Skeletal muscle cell (primary cell): ENCODE data around the gene C12orf43.

Experiments
- DNase-seq: peaks from one replicate; pipeline ENCODE4 v3.0.0-alpha.2; 2010; ENCODE audit warnings: low read depth
- H3K4me3 ChIP-seq: 2 replicates; pipeline ENCODE4 v1.5.1; 2011; ENCODE audit warnings: low read depth, mild to moderate bottlenecking, control low read depth, low read length, moderate library complexity

Gene C12orf43

GRCh38 chr12:120981407-120981941 lies 34.8 kb downstream of the C12orf43 start:
- no peak for DNase-seq
- H3K4me3 ChIP-seq = no peak overlapping the region

DNA sequence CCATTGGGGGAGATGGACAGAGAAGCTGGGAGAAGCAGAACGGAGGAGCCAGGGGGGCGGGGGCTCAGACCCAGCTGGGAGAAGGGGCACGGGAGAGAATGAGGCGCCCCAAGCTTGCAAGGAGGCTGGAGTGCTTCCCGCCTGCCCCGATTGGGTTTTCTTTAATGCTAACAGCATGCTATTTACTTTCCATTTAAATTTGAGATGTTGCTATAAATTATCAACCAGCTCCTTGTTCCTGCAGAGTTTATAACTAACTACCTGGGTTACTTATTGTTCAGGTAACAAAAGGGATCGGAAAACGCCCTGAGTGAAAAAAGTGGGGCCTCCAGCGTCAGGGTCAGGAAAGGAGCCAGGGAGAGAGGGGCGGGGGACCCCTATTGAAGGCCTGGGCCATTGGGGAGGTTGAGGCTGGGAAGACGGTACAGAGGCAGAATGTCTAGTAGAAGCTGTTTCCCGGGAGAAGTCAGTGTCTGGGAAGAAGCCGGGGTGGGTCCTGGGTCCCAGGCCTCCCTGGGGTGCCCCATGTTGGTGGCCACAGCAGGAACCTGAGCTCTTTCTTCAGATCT lies 35.4 kb downstream of the C12orf43 start:
- DNase-seq = no peak
- H3K4me3 ChIP-seq = no peak overlapping the region

GRCh38 chr12:120979862-120980696 lies 36.2 kb downstream of the C12orf43 start:
- no peak for DNase-seq
- no peak overlapping the region for H3K4me3 ChIP-seq

DNA sequence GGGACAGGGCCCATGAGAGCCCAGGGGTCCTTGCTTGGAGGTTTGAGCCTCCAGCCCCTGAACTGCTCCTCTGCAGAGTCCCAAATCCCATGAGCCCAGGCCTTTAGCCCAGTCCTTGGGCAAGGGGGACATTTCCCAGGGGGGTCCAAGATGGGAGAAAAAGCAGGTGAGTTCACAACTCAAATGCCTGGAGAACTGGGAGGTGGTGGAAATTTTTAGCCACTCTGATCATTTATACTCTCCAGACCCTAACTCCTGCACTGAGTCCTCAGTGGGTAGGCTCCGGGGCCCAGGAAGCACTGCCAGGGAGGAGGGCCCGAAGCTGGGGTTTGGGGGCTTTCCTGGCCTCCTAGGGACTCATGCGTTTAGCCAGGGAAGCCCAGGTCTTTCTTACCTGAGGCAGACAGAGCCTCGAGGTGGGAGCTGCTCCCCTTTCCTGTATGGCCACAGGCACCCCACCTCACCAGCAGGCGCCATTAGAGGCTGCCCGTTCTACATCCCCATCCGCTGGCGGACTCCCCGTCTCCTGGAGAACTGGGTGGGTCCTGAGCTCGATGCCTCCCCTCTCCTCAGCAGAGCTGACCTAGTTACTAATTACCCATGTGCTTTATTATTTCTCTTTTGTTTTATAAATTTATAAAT lies 36.9 kb downstream of the C12orf43 start:
- no peak for DNase-seq
- H3K4me3 ChIP-seq = no peak overlapping the region

DNA sequence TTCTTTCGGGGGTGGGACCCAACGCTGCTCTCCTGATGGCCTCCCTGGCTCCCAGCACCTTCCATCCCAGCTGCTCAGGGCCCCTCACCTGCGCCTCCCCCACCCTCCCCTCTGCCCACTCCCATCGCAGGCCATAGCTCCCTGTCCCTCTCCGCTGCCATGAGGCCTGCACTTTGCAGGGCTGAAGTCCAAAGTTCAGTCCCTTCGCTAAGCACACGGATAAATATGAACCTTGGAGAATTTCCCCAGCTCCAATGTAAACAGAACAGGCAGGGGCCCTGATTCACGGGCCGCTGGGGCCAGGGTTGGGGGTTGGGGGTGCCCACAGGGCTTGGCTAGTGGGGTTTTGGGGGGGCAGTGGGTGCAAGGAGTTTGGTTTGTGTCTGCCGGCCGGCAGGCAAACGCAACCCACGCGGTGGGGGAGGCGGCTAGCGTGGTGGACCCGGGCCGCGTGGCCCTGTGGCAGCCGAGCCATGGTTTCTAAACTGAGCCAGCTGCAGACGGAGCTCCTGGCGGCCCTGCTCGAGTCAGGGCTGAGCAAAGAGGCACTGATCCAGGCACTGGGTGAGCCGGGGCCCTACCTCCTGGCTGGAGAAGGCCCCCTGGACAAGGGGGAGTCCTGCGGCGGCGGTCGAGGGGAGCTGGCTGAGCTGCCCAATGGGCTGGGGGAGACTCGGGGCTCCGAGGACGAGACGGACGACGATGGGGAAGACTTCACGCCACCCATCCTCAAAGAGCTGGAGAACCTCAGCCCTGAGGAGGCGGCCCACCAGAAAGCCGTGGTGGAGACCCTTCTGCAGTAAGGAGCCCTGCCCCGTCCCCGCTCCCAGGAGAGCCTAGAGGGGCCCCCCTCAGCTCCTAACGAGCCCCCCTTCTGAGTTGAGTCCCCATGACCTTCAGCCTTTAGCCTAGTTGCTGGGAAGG lies 37.7 kb downstream of the C12orf43 start, which contains the start of gene HNF1A:
Gene HNF1A, plus strand, starts transcription at position 248 of the 924 bp plus-strand sequence. Its CDS starts 226 bp downstream, at position 474.
- DNase-seq = no peak
- no peak within 1 kb of the TSS for H3K4me3 ChIP-seq

GRCh38 chr12:120977531-120978295 lies 38.6 kb downstream of the C12orf43 start:
- no peak for DNase-seq
- H3K4me3 ChIP-seq = no peak overlapping the region

- no peak for DNase-seq
- H3K4me3 ChIP-seq = no peak overlapping the region
Observed at GRCh38 chr12:120972870-120973543, 43.3 kb downstream of the C12orf43 start.

- no peak overlapping the region for H3K4me3 ChIP-seq
- peak; percentile 15 for DNase-seq
Observed at GRCh38 chr12:120971299-120972180, 44.7 kb downstream of the C12orf43 start.

GRCh38 chr12:120970310-120970709 lies 46.0 kb downstream of the C12orf43 start:
- DNase-seq = no peak

GRCh38 chr12:120965534-120966091 lies 50.7 kb downstream of the C12orf43 start:
- DNase-seq = no peak
- no peak overlapping the region for H3K4me3 ChIP-seq

More at GRCh38 chr12:120970310-120970709, 46.0 kb downstream of the C12orf43 start:
- H3K4me3 ChIP-seq = no peak overlapping the region

DNA sequence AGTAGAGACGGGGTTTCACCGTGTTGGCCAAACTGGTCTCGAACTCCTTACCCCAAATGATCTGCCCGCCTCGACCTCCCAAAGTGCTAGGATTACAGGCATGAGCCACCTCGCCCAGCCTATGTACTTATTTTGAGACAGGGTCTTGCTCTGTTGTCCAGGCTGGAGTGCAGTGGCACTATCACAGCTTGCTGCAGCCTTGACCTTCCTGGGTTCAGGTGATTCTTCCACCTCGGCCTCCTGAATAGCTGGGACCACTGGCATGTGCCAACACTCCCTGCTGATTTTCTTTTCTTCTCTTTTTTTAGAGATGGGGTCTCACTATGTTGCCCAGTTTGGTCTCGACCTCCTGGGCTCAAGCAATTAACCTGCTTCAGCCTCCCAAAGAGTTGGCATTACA lies 52.0 kb downstream of the C12orf43 start:
- no peak overlapping the region for H3K4me3 ChIP-seq
- no peak for DNase-seq

DNA sequence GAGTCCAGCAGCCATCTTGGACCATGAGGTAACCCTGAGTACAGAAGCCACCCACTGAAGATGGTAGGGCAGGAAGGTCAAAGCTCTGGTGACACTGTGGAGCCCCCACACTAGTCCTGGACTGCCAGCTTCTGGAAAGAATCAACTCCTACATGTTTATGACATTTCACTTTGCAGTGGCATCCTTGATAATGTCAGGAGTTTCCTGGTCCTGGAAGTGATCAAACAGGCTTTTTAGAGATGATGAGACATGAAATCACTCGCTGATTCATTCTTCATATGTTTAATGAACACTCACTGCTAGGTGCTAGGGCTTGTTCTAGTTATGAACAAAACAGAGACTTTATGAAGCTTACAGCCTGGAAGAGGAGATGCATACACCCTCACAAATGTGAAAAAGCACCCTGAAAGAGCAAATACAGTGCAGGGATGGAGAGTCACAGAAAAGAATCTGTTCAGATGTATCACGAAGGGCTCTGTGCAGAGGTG lies 53.7 kb downstream of the C12orf43 start:
- DNase-seq = no peak

DNA sequence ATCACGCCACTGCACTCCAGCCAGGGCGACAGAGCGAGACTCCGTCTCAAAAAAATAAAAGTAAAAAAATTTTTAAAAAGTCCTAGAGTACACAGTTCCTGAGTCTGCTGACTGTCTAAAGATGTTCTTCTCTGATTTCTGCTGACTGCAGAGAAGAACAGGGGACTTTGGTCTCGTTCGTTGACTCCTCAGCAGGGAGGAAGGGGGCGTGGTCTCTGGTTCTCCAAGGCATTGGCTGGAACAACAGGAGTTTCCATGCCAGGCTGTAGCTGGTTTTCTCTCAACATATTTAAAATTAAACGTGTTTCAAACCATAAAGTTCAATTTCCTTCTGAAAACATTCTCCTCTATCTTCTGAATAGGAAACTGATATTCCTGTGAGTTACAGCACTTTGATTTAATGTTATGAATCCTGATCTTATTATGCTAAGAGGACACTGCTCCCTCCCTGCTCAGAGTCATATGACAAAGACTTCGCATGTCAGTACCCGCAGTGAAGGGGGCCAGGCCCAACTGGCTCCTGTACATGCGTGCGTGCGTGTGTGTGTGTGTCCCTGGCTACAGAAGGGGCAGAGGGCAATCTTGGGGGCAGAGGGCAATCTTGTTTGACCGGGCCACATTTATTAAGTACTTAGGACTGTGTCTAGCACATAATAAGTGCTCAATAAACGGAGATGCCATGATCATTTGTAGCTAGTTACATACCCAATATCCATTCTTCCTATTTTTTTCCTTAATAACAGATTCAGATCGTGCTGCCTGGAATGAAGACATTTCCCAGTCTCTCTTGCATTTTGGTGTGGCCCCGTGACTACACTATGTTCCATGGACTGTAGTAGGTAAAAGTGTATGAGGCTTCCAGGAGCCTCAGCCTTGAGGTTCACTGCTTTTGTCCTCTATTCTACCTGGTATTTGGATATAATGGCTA lies 54.4 kb downstream of the C12orf43 start:
- no peak for DNase-seq
- no peak overlapping the region for H3K4me3 ChIP-seq

More for the DNA sequence above, 53.7 kb downstream of the C12orf43 start:
- H3K4me3 ChIP-seq = no peak overlapping the region

- no peak for DNase-seq
- no peak overlapping the region for H3K4me3 ChIP-seq
Observed at GRCh38 chr12:120960657-120961056, 55.6 kb downstream of the C12orf43 start.

GRCh38 chr12:120959111-120959878 lies 57.0 kb downstream of the C12orf43 start:
- DNase-seq = no peak
- H3K4me3 ChIP-seq = no peak overlapping the region
